Measurements from ENCODE around the gene FGF18. TPM values are rescaled to one million over a fixed set of nuclear protein-coding genes. Genes with fewer than 3 reads are reported as not detected.

FGF18 gene
- total and polyA plus RNA-seq, 2 experiments from 2014 or later, result 1.00 to 7.2 TPM

GRCh38 chr5:171445644-171446516 lies 26.4 kb downstream of the FGF18 start:
- Histone ChIP-seq H2AFZ (no peak overlapping the region), H3K9me3 (ENCODE audit: low read depth) (no peaks in the 10 kb centered on the region), H3K27ac (no peak overlapping the region), H3K4me2 (no peak overlapping the region), H3K9me2 (replicated peaks; ENCODE audit: insufficient read depth) (no peaks in the 10 kb centered on the region), H3K27me3 (no peaks in the 10 kb centered on the region), H3K79me2 (no peaks in the 10 kb centered on the region), H3K4me3 (no peak overlapping the region), H3K4me1 (ENCODE audit: insufficient read depth) (peaks cover 22% of the 10 kb centered on the region), H4K20me1 (ENCODE audit: insufficient read depth, poor library complexity, severe bottlenecking) (no peaks in the 10 kb centered on the region), H3K36me3 (replicated peaks; ENCODE audit: insufficient read depth, low read depth) (no peaks in the 10 kb centered on the region)
- TF ChIP-seq CTCF (IDR thresholded peaks at IDR 0.05; ENCODE audit: poor library complexity) (no peak), EZH2phosphoT487 (IDR thresholded peaks at IDR 0.05; ENCODE audit: low read depth, severe bottlenecking, unreplicated experiment) (no peak), EZH2 (IDR thresholded peaks at IDR 0.05; ENCODE audit: borderline replicate concordance) (no peak)
- no peak for DNase-seq (ENCODE audit: low spot score)
- WGBS (ENCODE audit: low lambda C conversion rate, missing lambda C conversion rate), result 85% methylated on average over 14 of the region's 14 CpGs

- Histone ChIP-seq H3K36me3 (replicated peaks; ENCODE audit: insufficient read depth, low read depth) (no peaks in the 10 kb centered on the region), H3K9me3 (ENCODE audit: low read depth) (no peaks in the 10 kb centered on the region), H3K79me2 (no peaks in the 10 kb centered on the region), H3K4me1 (ENCODE audit: insufficient read depth) (peaks cover 25% of the 10 kb centered on the region), H3K4me2 (no peak overlapping the region), H3K4me3 (no peak overlapping the region), H2AFZ (no peak overlapping the region), H3K27ac (no peak overlapping the region), H4K20me1 (ENCODE audit: insufficient read depth, poor library complexity, severe bottlenecking) (no peaks in the 10 kb centered on the region), H3K9me2 (replicated peaks; ENCODE audit: insufficient read depth) (no peaks in the 10 kb centered on the region), H3K27me3 (no peaks in the 10 kb centered on the region)
- WGBS (ENCODE audit: low lambda C conversion rate, missing lambda C conversion rate), result 91% methylated on average over 5 of the region's 5 CpGs
- TF ChIP-seq EZH2 (IDR thresholded peaks at IDR 0.05; ENCODE audit: borderline replicate concordance) (no peak), CTCF (IDR thresholded peaks at IDR 0.05; ENCODE audit: poor library complexity) (no peak), EZH2phosphoT487 (IDR thresholded peaks at IDR 0.05; ENCODE audit: low read depth, severe bottlenecking, unreplicated experiment) (no peak)
- DNase-seq (ENCODE audit: low spot score), result no peak
Observed at GRCh38 chr5:171447226-171447625, 27.8 kb downstream of the FGF18 start.

DNA sequence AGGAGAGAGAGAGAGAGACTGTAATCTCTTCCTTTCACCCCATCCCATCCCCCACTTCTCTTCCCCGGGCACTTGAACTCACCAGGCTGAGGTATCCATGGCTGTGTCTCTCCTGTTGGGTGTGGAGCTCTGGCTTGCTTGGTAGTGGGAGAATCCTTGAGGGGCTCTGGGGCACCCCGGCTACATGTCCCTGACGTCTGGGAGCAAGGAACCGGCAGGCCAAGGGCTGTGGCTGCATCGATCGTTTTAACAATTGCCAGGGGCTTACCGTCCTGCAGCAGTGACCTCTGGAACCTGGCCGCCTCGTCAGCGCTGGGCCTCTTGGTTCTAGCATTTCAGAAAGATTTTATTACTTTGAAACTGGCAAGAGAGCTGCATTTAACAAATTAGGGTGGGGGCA lies 30.0 kb downstream of the FGF18 start:
- H3K4me1 ChIP-seq (ENCODE audit: insufficient read depth), result peaks cover 19% of the 10 kb centered on the region
- no peaks in the 10 kb centered on the region for H3K9me3 ChIP-seq (ENCODE audit: low read depth)
- 58% methylated on average over 10 of the region's 10 CpGs for WGBS (ENCODE audit: low lambda C conversion rate, missing lambda C conversion rate)
- no peak for TF ChIP-seq EZH2phosphoT487 (IDR thresholded peaks at IDR 0.05; ENCODE audit: low read depth, severe bottlenecking, unreplicated experiment)
- TF ChIP-seq EZH2 (IDR thresholded peaks at IDR 0.05; ENCODE audit: borderline replicate concordance), result no peak
- TF ChIP-seq CTCF (IDR thresholded peaks at IDR 0.05; ENCODE audit: poor library complexity), result no peak
- H4K20me1 ChIP-seq (ENCODE audit: insufficient read depth, poor library complexity, severe bottlenecking), result no peaks in the 10 kb centered on the region
- no peaks in the 10 kb centered on the region for H3K79me2 ChIP-seq
- peak overlapping the region; percentile 60 for H3K27ac ChIP-seq
- H3K9me2 ChIP-seq (replicated peaks; ENCODE audit: insufficient read depth), result no peaks in the 10 kb centered on the region
- H3K4me2 ChIP-seq, result peak overlapping the region; percentile 48
- H2AFZ ChIP-seq, result no peak overlapping the region
- no peak overlapping the region for H3K4me3 ChIP-seq
- no peaks in the 10 kb centered on the region for H3K27me3 ChIP-seq
- DNase-seq (ENCODE audit: low spot score), result peak; percentile 45
- no peaks in the 10 kb centered on the region for H3K36me3 ChIP-seq (replicated peaks; ENCODE audit: insufficient read depth, low read depth)

Data from hepatocyte (in vitro differentiated cells).